WTC11 (cell line): ENCODE measurements around the gene TAC3. TPM values are rescaled to one million over a fixed set of nuclear protein-coding genes. Genes with fewer than 3 reads are reported as not detected.

Experiments used
- ATAC-seq: fragments of 200-7000 bp; cut with Tn5 transposase; 2 replicates; pipeline ENCODE4 v1.10.0; 2021; ENCODE audit warnings: mild to moderate bottlenecking, moderate library complexity
- CTCF ChIA-PET: fragments of 300-600 bp; sonication (Branson Sonifier 250); formaldehyde crosslinking; loops from one replicate; lab custom pipeline; 2021; ENCODE audit warnings: antibody characterized with exemption; lab: Charles Lee
- POLR2A ChIA-PET: fragments of 350-600 bp; sonication (Branson Sonifier 250); formaldehyde crosslinking; loops from one replicate; lab custom pipeline; 2021; ENCODE audit warnings: antibody characterized with exemption; lab: Charles Lee
- DNase-seq: peaks from one replicate; pipeline ENCODE4 v3.0.0; 2021; ENCODE audit warnings: low spot score
- H3K27ac Mint-ChIP-seq: 2 replicates; pipeline ENCODE4 v1.8.0; 2021; ENCODE audit warnings: mixed read lengths
- H3K27me3 Mint-ChIP-seq: 2 replicates; pipeline ENCODE4 v1.8.0; 2021; ENCODE audit warnings: low read depth, mild to moderate bottlenecking, moderate library complexity, mixed read lengths
- H3K36me3 Mint-ChIP-seq: 2 replicates; pipeline ENCODE4 v1.8.0; 2021; ENCODE audit warnings: mixed read lengths
- H3K4me1 Mint-ChIP-seq: 2 replicates; pipeline ENCODE4 v1.8.0; 2022; ENCODE audit warnings: mixed read lengths
- H3K4me3 Mint-ChIP-seq: 2 replicates; pipeline ENCODE4 v1.8.0; 2021; ENCODE audit warnings: mild to moderate bottlenecking, moderate library complexity, mixed read lengths
- H3K9me3 Mint-ChIP-seq: 2 replicates; pipeline ENCODE4 v1.8.0; 2021; ENCODE audit warnings: mixed read lengths
- AR ChIP-seq: fragments of 250-450 bp; sonication (Bioruptor Pico); IDR thresholded peaks from 2 replicates; pipeline ENCODE4 v1.9.0; 2021; ENCODE audit warnings: mild to moderate bottlenecking
- E2F5 ChIP-seq: sonication (generic); formaldehyde crosslinking; IDR thresholded peaks from 2 replicates; pipeline ENCODE4 v1.8.1; 2022; ENCODE audit warnings: mild to moderate bottlenecking, moderate library complexity, missing genetic modification reagents
- ERG ChIP-seq: fragments of 250-450 bp; sonication (Bioruptor Pico); IDR thresholded peaks from 2 replicates; pipeline ENCODE4 v1.8.0; 2021; ENCODE audit warnings: mild to moderate bottlenecking
- ETV6 ChIP-seq: sonication (generic); formaldehyde crosslinking; IDR thresholded peaks from 2 replicates; pipeline ENCODE4 v1.8.1; 2022; ENCODE audit warnings: mild to moderate bottlenecking, missing genetic modification reagents
- JUN ChIP-seq: sonication (generic); formaldehyde crosslinking; IDR thresholded peaks from 2 replicates; pipeline ENCODE4 v1.8.0; 2023; ENCODE audit warnings: mild to moderate bottlenecking, missing genetic modification reagents
- NFATC4 ChIP-seq: fragments of 250-450 bp; sonication (Bioruptor Pico); IDR thresholded peaks from 2 replicates; pipeline ENCODE4 v1.9.0; 2021; ENCODE audit warnings: mild to moderate bottlenecking
- OVOL2 ChIP-seq: fragments of 250-450 bp; sonication (Bioruptor Pico); IDR thresholded peaks from 2 replicates; pipeline ENCODE4 v1.9.0; 2021; ENCODE audit warnings: mild to moderate bottlenecking, borderline replicate concordance
- RORB ChIP-seq: fragments of 250-450 bp; sonication (Bioruptor Pico); IDR thresholded peaks from 2 replicates; pipeline ENCODE4 v1.9.0; 2021; ENCODE audit warnings: mild to moderate bottlenecking
- SMAD4 ChIP-seq: sonication (generic); formaldehyde crosslinking; IDR thresholded peaks from 2 replicates; pipeline ENCODE4 v1.8.0; 2022; ENCODE audit warnings: mild to moderate bottlenecking, missing genetic modification reagents
- SP1 ChIP-seq: sonication (generic); formaldehyde crosslinking; conservative IDR thresholded peaks from 2 replicates; pipeline ENCODE4 v1.8.1; 2022; ENCODE audit warnings: missing genetic modification reagents
- STAT6 ChIP-seq: sonication (generic); formaldehyde crosslinking; conservative IDR thresholded peaks from 2 replicates; pipeline ENCODE4 v1.8.1; 2023; ENCODE audit warnings: mild to moderate bottlenecking, low read depth, missing genetic modification reagents, moderate library complexity
- TCF7 ChIP-seq: sonication (generic); formaldehyde crosslinking; IDR thresholded peaks from 2 replicates; pipeline ENCODE4 v1.8.0; 2022; ENCODE audit warnings: mild to moderate bottlenecking, low read depth, missing genetic modification reagents, moderate library complexity
- USF2 ChIP-seq: sonication (generic); formaldehyde crosslinking; IDR thresholded peaks from 2 replicates; pipeline ENCODE4 v1.8.1; 2023; ENCODE audit warnings: mild to moderate bottlenecking, missing genetic modification reagents, moderate library complexity
- ZMAT4 ChIP-seq: fragments of 250-450 bp; sonication (Bioruptor Pico); IDR thresholded peaks from 2 replicates; pipeline ENCODE4 v1.9.0; 2021; ENCODE audit warnings: mild to moderate bottlenecking
- ZNF121 ChIP-seq: sonication (generic); formaldehyde crosslinking; IDR thresholded peaks from 2 replicates; pipeline ENCODE4 v1.8.0; 2023; ENCODE audit warnings: missing genetic modification reagents
- total RNA-seq: library from RNA; stranded (reverse); gene quantifications from 3 replicates; pipeline ENCODE4 v1.2.3, GENCODE V29; 2021

Gene TAC3
- total RNA-seq, 1 experiment from 2014 or later = 4.1 TPM

- Mint-ChIP-seq H3K4me1 (peaks cover 5% of the 10 kb centered on the region; the same call in 1 of the 2 replicates), H3K4me3 (no peak overlapping the region), H3K27me3 (no peaks in the 10 kb centered on the region), H3K27ac (no peak overlapping the region), H3K9me3 (no peaks in the 10 kb centered on the region), H3K36me3 (peaks cover 31% of the 10 kb centered on the region)
- no peak for ATAC-seq
- ChIA-PET CTCF (interaction anchor here (1.6 to 3.0 kb wide), 2 partner anchors 11 to 14 kb away, joined by 4 to 20 read pairs; no protein-coding TSS in a partner anchor), POLR2A (no interaction called here)
- DNase-seq = no peak
- no peak for TF ChIP-seq SMAD4 (CRISPR knock-in tag)
- TF ChIP-seq JUN (CRISPR knock-in tag) = no peak
- TF ChIP-seq STAT6 (CRISPR knock-in tag) = no peak
- TF ChIP-seq RORB = no peak
- TF ChIP-seq SP1 (CRISPR knock-in tag) = no peak
- no peak for TF ChIP-seq USF2 (CRISPR knock-in tag)
- no peak for TF ChIP-seq TCF7 (CRISPR knock-in tag)
These were observed 17.3 kb downstream of the TAC3 start for GRCh38 chr12:56998981-56999380.

GRCh38 chr12:56998316-56998715 is 18.0 kb downstream of the TAC3 start:
- peaks cover 24% of the 10 kb centered on the region for H3K36me3 Mint-ChIP-seq
- ATAC-seq = no peak
- H3K27ac Mint-ChIP-seq = no peak overlapping the region
- no peak overlapping the region for H3K4me3 Mint-ChIP-seq
- no peaks in the 10 kb centered on the region for H3K9me3 Mint-ChIP-seq
- CTCF ChIA-PET = interaction anchor here (1.4 to 3.0 kb wide), 3 partner anchors 10 to 240 kb away, joined by 4 to 20 read pairs (median 4); no protein-coding TSS in a partner anchor
- H3K4me1 Mint-ChIP-seq = peaks cover 8% of the 10 kb centered on the region
- DNase-seq = no peak
- POLR2A ChIA-PET = no interaction called here
- TF ChIP-seq STAT6 (CRISPR knock-in tag) (no peak), ERG (CRISPR knock-in tag) (no peak), ETV6 (CRISPR knock-in tag) (no peak), ZMAT4 (CRISPR knock-in tag) (no peak), E2F5 (no peak), OVOL2 (CRISPR knock-in tag) (no peak), AR (CRISPR knock-in tag) (no peak), ZNF121 (CRISPR knock-in tag) (no peak), NFATC4 (CRISPR knock-in tag) (no peak)
- no peaks in the 10 kb centered on the region for H3K27me3 Mint-ChIP-seq
